NCI-H1930 (cell line): ENCODE measurements around the gene TRABD2A.
"Not testable (repeated sequence)": the region's sequence is repeated elsewhere in the genome, so short reads cannot be mapped to it uniquely, and the experiment has no call there.

Source experiments
- DNase-seq, 2 experiments: peaks; one replicate each; lab custom pipeline; 2025; lab: John Stamatoyannopoulos, UW

TRABD2A gene

DNA sequence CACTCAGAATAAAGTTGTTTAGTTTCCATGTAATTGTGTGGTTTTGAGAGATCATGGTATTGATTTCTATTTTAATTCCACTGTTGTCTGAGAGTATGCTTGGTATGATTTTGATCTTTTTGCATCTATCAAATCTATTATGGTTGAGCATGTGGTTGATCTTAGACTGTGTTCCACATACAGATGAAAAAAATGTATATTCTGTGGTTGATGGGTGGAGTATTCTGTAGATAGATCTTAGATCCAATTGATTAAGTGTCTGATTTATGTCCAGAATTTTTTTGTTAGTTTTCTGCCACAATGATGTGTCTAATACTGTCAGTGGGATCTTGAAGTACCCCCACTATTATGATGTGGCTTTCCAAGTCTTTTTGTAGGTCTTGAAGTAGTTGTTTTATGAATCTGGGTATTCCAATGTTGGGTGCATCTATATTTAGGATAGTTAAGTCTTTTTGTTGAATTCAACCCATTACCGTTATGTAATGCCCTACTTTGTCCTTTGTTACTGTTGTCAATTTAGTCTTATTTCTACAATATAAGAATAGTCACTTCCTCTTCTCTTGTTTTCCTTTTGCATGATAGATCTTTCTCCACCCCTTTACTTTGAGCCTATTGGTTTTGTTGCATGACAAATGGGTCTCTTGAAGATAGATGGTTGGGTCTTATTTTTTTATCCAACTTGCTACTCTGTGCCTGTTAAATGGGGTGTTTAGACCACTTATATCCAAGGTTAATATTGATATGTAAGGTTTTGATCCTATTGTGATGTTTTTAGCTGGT is 101.8 kb downstream of the TRABD2A start:
- DNase-seq: no peak

- DNase-seq: no peak
These were observed 104.9 kb downstream of the TRABD2A start for GRCh38 chr2:84776011-84776410.

DNA sequence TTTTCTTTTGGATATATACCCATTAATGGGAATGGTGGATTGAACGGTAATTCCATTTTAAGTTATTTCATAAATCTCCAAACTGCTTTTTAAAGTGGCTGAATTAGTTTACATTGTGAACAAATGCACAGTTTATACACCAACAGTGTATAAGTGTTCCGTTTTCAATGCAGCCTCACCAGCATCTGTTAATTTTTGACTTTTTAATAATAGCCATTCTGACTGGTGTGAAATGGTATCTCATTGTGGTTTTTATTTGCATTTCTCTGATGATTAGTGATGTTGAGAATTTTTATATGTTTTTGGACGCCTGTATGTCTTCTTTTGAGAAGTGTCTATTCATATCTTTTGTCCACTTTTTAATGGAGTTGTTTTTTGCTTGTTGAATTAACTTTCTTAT is 107.3 kb downstream of the TRABD2A start:
- not testable (repeated sequence) for DNase-seq
